Stomach (tissue), 4 donors: ENCODE data around the gene AMBP.

Source experiments
- EP300 ChIP-seq: sonication (generic); formaldehyde crosslinking; IDR thresholded peaks from one replicate; pipeline ENCODE4 v1.6.1; 2017; ENCODE audit warnings: antibody characterized with exemption
- POLR2A ChIP-seq, 4 donors: fragments of 450-650 bp; IDR thresholded peaks; one replicate each; pipeline ENCODE4 v1.6.1; 2016; ENCODE audit warnings: antibody characterized with exemption in 4 of 4, control low read depth in 2 of 4, mild to moderate bottlenecking in 1 of 4, moderate library complexity in 1 of 4
- POLR2AphosphoS5 ChIP-seq, 3 donors: sonication (generic); formaldehyde crosslinking; IDR thresholded peaks; one replicate each; pipeline ENCODE4 v1.6.1; 2016; ENCODE audit warnings: antibody characterized with exemption in 3 of 3
- TF ChIP-seq, protein P1 (sequence below), 7 experiments: fragments of 450-650 bp in 4 of 7; fragments of 200-600 bp in 3 of 7; sonication (generic) in 3 of 7; IDR thresholded peaks; one replicate each; pipeline ENCODE4 v1.5.1; 2016 to 2019; ENCODE audit warnings: antibody characterized with exemption in 7 of 7, control low read depth in 2 of 7, mild to moderate bottlenecking in 1 of 7

GRCh38 chr9:114016629-114017423 is 61.3 kb downstream of the AMBP start:
- TF ChIP-seq, protein P1, sequence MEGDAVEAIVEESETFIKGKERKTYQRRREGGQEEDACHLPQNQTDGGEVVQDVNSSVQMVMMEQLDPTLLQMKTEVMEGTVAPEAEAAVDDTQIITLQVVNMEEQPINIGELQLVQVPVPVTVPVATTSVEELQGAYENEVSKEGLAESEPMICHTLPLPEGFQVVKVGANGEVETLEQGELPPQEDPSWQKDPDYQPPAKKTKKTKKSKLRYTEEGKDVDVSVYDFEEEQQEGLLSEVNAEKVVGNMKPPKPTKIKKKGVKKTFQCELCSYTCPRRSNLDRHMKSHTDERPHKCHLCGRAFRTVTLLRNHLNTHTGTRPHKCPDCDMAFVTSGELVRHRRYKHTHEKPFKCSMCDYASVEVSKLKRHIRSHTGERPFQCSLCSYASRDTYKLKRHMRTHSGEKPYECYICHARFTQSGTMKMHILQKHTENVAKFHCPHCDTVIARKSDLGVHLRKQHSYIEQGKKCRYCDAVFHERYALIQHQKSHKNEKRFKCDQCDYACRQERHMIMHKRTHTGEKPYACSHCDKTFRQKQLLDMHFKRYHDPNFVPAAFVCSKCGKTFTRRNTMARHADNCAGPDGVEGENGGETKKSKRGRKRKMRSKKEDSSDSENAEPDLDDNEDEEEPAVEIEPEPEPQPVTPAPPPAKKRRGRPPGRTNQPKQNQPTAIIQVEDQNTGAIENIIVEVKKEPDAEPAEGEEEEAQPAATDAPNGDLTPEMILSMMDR (IDR thresholded peaks at IDR 0.05), result no peak
- TF ChIP-seq POLR2A (IDR thresholded peaks at IDR 0.05) (no peak), EP300 (no peak), POLR2AphosphoS5 (IDR thresholded peaks at IDR 0.05) (no peak)
